ENCODE data around the gene ERFL.
A peak's percentile ranks its signal among the peaks of the same experiment; 100 is the strongest.

Gene ERFL

GRCh38 chr19:41928221-41928683 lies at the start of gene ERFL:
ERFL (minus strand) TSS chr19:41928449; CDS start chr19:41912919, 15,530 bp downstream.
- peak; percentile 37 for DNase-seq

DNA sequence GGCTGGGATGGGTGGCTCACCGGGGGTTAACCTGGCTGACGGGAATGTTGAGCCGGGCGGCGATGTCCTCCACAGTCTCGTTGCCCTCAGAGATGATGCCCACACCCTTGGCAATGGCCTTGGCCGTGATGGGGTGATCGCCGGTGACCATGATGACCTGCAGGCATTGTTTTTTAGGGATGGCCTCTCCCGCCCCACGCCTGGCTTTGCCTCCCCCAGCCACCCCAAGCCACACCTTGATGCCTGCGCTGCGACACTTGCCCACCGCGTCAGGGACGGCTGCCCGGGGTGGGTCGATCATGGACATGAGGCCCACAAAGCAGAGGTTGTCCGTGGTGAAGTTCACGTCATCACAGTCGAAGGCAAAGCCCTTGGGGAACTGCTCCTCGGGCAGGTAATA lies 49.7 kb upstream of the ERFL start:
- DNase-seq: no peak

GRCh38 chr19:41974652-41975051 lies 46.4 kb upstream of the ERFL start:
- DNase-seq: no peak

DNA sequence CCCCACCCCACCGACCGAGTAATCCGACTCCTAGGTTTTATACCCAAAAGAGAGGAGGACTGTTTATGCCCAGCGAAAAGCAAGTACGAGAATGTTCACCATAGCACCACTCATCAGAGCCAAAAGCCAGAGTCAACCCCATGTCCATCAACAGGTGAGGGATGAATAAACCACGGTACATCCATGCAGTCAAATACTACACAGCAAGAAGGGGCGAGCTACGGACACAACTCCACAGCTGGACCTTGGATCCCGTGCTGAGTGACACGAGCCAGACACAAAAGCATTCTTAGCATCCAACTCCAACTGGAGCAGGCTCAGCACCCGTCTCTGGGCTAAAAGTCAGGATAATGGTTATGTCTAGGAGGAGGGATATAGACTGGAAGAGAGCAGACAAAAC lies 43.1 kb upstream of the ERFL start:
- no peak for DNase-seq

DNA sequence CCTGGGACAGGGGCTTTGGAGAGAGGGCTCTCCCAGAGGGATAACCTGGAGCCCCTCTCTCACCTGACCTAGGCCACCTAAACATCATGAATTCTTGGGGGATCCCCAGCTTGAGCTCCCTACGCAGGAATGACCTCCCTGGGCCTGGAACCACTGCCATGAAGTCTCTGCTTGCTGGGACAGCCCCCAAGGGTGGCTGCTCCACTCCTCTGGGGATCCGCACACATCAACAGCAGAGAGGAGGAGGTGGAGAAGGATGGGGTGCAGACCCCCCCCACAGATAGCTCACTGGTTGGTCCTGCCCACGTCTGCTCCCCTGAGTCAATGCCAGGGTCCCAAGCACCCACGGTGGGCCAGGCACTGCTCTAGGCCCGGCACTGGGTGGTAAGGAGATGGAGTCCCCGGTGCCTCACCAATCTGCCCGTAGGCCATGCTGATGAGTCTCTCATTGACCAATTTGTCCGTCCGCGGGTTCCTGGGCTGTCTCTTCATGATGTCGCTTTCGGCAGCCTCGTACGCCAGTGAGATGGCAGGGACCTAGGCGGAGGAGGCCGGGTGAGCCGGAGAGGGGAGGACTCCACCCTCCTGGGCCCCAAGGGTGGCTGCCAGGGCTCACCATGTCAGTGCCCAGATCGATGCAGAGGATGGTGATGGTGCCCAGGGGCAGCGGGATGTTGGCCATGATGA lies 41.7 kb upstream of the ERFL start:
- DNase-seq: no peak

- no peak for DNase-seq
Observed at GRCh38 chr19:41968751-41969595, 40.7 kb upstream of the ERFL start.

DNA sequence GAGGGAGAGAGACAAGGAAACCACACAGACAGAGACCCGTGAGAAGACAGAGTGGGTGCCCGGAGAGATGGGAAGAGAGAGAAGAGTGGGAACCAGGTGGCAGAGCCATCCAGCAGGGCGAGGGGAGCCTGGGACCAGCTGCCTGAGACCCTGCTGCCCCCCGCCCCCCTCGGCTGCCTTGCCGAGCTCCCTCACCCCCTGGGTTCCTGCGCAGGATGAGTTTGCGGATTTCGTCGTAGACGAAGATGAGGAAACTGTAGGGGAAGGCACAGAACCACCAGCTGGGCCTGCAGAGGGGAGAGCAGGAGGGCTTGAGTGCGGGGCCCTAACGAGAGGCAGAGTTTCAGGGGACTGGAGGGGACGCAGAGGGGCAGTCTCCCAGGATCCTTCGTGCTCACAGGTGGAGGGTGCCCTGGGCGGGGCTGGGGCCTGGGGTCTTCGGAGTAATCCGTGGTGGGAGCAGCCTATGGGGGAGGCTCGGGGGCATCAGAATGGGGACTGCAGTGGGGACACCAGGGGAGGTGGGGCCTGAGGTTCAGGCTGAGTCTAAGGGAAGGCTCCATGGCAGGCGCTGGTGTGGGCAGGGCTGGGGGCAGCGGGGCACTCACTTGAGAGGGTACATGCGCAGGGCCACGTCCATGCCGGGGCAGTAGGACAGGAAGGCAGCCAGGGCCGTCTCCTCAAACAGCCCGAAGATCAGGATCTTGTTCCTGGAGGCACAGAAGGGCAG lies 39.0 kb upstream of the ERFL start:
- DNase-seq: no peak

DNA sequence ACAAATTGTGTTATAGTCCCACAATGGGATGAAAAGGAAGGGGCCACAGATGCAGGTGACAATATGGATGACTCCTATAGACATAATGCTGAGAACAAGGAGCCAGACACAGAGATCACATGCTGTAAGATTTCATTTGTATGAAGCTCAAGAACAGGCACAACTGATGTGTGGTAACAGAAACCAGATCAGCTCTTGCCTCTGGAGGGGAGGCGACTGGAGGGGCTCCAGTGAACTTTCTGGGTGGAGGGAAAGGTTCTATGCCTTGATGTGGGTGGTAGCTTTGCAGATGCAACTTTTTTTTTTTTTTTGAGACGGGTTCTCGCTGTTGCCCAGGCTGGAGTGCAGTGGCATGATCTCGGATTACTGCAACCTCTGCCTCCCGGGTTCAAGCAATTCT lies 36.9 kb upstream of the ERFL start:
- no peak for DNase-seq

DNA sequence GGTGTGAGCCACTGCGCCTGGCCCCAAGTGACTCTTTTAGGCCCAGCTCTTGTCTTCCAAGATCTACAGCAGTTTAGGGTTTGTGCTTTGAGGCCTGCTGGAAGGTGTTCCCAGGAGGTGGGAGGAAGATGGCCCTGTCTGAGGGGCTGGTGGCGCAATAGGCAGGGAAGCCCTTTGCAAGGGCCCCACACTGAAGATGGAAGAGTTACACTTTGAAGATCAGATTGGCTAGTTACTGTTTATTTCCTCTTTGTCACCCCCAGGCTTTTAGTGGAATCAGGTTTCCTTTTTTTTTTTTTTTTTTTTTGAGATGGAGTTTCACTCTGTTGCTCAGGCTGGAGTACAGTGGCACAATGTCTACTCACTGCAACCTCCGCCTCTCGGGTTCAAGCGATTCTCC lies 32.7 kb upstream of the ERFL start:
- DNase-seq: no peak

DNA sequence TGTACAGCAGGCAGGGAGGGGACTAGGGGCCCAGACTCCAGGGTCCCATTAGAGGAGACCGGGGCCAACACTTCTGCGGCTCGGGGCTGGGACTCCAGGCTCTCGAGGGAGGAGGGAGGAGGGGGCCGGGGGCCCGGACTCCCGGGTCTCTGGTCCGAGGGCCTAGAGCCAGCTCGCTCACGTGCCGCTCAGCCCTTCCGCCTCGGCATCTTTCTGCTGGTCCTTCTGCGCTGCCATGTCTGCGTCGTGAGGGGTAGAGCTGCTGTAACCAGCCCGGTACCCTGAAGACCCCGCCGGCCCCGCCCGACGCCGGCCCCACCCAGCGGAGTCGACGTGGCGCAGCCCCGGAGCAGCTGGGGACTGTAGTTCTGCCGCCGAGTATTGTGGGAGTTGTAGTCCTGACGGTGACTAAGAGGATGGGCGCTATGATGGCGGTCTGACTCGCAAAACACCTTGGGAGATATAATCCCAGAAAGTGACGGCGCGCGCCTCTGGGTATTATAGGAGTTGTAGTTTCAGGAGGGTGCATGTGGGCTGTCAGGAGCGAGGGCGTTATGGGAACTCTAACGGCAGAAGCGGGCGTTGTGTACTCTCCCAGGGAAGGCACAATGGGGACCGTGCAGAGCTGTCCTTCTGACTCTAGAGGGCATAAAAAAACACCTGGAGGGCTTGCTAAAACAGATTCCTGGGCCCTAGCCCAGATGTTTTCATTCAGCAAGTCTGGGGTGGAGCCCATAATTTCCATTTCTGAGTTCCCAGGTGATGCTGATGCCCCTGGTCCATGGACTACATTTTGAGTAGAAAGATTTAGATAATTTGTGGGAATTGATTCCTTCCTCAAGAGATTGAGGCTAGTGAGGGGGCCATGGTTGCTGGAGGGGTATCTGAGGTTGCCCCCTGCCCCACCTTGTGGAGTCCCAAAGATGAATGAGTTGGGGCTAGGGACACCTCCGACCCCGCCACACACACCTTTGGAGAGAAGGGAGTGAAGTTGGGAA lies 31.1 kb upstream of the ERFL start, which contains the start of gene RABAC1:
TSS of gene RABAC1 (minus strand) at position 266 of the 998 bp plus-strand sequence. CDS start at position 237, 29 bp downstream.
- peak; percentile 88 for DNase-seq

GRCh38 chr19:41958367-41959055 lies 30.3 kb upstream of the ERFL start:
- peak; percentile 87 for DNase-seq

DNA sequence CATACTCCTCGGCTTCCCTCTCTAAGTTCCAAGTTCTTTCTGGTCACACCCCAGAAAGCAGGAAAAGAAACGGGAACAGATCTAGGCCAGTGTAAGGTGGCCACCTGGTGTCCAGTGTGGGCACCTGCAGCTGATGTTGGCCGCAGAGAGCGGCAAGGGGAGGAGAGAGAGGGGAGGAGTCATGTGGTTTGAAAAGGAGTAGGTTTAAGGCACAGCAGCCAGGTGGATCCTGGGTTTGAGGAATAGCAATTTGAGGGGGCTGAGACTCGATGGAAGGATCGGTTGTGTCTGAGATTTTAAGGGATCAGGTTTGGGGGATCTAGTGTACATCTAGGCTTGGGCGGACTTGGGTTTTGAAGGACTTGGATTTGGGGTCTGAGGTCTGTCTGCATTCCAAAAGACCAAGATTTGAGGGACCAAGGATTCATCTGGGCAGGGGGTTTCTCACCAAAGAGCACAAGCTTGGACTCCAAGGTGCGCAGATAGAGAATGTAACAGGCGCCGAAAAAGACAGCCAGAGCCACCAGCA lies 29.7 kb upstream of the ERFL start:
- DNase-seq: peak; percentile 29

GRCh38 chr19:41957161-41957837 lies 29.1 kb upstream of the ERFL start:
- DNase-seq: no peak

DNA sequence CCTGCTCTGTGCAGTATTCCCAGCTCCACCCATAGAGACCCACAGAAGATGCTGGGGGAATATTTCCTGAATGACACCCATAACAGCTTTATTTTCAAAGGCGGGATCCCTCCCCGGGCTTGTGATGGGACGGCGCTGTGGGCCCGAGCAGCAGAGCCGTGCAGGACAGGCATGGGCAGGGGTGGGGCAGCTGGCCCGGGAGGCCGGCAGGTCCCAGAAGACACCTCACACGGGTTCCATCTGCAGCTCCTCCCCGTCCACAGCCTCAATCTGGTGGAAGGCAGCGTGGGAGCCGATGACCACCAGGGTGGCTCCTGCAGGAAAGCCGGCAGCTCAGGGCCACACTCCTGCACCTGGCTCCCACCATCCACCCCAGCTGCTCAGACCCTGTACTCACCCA lies 28.4 kb upstream of the ERFL start:
- no peak for DNase-seq

DNA sequence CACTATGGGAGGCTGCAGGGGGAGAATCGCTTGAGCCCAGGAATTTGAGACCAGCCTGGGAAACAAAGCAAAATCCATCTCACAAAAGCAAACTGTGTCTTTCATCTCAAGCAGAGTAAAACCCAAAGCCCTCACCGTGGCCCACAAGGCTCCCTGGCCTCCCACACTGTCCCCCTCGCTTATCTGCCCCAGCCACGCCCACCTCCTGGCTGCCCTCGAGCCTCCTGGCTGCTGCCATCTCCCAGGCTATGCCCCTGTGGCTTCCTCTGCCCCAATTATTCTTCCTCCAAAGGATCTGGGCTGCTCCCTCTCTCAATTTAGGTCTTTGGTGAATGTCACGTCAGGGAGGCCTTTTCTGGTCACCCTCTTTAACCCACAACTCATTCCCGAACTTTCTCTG lies 27.3 kb upstream of the ERFL start:
- DNase-seq: no peak

DNA sequence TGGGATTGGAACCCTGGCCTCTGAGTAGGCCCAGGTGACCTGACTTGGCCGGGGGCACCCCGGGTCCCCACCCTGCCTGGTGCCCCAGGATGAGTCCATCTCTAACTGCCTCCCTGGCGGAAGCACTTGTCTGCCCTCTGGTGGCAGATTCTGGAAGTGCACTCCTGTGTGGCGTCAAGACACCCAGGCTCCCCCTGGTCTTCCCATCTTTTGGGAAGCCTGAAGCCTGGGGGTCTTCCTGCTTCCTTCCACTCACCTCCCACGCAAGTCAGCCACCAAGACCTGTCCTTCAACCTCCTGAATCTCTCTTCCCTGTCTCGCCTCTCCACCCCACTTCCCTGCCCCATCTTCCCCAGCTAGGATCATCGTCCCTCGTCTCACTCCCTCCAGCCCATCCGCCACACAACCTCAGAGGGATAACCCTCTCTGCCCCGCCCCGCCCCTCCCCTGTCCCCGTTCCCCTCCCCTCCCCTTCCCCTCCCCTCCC lies 23.5 kb upstream of the ERFL start:
- peak; percentile 90 for DNase-seq

DNA sequence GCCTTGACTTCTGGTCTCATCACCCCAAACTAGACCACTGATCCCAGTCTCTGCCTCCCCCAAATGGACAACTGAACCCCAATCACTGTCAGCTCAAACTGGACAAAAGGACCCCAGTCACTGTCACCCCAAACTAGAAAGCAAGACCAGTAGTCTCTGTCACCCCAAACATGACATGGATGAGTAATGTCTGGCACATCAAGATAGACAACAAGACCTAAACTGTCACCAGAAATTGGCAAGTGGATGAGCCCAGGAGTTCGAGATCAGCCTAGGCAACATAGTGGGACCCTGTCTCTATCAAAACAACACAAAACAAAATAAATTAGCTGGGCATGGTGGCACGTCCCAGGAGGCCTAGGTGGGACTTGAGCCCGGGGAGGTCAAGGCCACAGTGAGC lies 18.8 kb upstream of the ERFL start:
- no peak for DNase-seq

- DNase-seq: peak; percentile 79
Observed at GRCh38 chr19:41945135-41945766, 17.0 kb upstream of the ERFL start.

- no peak for DNase-seq
Observed at GRCh38 chr19:41944336-41944735, 16.1 kb upstream of the ERFL start.

Data from stimulated activated CD4-positive, alpha-beta T cell treated with anti-CD3 and anti-CD28 coated beads, Interleukin-4, amount 100 ng/mL, for 1 hour (primary cell).